GM18498 (cell line): ENCODE measurements around the gene NR1H3.
"Not testable (repeated sequence)": the region's sequence is repeated elsewhere in the genome, so short reads cannot be mapped to it uniquely, and the experiment has no call there.

Experiments used
- ATAC-seq: cut with Tn5 transposase; IDR thresholded peaks from one replicate; pipeline ENCODE4 v1.9.1; 2021; ENCODE audit warnings: mild to moderate bottlenecking, moderate library complexity; ENCODE audit not compliant: unreplicated experiment

The NR1H3 gene

DNA sequence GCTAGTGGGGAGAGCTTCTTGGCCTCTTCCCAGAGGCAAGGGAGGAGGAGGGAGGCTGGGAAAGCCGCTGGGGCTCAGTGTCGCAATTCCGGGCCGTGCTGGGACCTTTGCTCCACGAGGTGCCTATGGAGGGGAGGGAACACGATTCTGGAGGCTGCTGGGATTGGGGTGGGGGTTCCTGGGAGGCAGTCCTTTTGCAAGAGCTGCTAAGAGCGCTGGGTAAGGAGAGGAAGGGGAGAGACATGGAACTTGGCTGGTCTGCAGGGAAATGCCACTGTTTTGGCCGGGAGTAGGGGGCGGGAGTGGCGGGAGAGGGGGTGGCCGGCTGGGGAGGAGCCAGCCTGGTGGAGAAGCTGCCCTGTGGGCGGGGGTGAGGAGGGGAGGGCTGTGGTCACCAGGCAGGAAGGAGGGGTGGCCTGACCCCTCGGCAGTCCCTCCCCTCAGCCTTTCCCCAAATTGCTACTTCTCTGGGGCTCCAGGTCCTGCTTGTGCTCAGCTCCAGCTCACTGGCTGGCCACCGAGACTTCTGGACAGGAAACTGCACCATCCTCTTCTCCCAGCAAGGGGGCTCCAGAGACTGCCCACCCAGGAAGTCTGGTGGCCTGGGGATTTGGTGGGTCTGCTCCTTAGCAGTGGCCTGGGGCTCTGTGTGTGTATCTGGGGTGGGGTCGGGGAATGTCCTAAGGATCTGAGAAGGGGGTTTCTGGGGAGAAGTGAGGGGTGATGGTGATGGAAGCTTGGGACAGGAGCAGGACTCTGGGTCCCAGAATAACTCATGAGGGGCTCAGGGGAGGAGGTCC is at the start of gene NR1H3:
Gene NR1H3, plus strand, starts transcription at position 480 of the 800 bp plus-strand sequence. CDS start 1,221 bp downstream, outside the sequence.
- no peak for ATAC-seq

DNA sequence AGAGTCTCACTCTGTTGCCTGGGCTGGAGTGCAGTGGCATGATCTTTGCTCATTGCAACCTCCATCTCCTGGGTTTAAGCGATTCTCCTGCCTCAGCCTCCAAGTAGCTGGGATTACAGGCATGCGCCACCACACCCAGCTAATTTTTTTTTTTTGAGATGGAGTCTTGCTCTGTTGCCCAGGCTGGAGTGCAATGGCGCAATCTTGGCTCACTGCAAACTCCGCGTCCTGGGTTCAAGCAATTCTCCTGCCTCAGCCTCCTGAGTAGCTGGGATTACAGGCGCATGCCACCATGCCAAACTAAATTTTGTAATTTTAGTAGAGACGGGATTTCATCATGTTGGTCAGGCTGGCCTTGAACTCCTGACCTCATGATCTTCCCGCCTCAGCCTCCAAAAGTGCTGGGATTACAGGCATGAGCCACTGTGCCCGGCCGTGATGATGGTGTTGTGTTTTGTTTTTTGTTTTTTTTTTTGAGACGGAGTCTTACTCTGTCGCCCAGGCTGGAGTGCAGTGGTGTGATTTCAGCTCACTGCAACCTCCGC is 49.7 kb upstream of the NR1H3 start:
- not testable (repeated sequence) for ATAC-seq

DNA sequence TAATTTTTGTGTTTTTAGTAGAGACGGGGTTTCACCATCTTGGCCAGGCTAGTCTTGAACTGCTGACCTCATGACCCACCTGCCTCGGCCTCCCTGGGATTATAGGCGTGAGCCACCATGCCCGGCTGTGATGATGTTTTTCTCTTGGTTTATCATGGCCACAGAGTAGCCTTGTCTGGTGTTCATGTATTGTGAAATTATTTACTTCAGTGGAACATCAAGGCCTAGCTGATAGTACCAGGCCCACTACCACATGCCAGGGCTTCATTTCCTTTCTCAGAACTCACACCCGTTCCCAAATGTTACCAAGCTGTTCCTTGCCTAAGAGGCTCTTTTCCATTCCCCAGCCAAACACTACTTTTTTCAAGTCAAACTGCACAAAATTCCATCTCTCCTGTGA is 49.2 kb upstream of the NR1H3 start:
- no peak for ATAC-seq

DNA sequence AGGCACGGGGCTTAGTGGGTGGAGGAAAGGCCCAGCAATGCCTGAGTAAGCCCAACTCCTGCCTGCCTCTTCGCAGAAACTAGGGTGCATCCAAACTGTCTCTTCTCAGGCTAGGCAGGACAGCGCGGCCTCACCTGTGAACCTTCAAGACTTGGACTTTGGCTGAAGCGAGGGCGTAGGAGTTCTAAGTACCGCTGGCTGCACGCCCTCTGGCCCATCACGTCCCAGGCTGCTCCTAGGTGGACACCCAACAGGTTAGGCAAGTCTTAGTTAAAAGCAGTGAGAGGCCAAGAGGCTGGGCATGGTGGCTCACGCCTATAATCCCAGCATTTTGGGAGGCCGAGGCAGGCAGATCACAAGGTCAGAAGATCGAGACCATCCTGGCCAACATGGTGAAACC is 44.9 kb upstream of the NR1H3 start:
- no peak for ATAC-seq

GRCh38 chr11:47213950-47214565 is 43.7 kb upstream of the NR1H3 start:
- ATAC-seq, result peak; percentile 79

- no peak for ATAC-seq
These were observed 42.4 kb upstream of the NR1H3 start for GRCh38 chr11:47215366-47215910.

- ATAC-seq, result peak; percentile 26
These were observed 41.5 kb upstream of the NR1H3 start for GRCh38 chr11:47216121-47216798.

GRCh38 chr11:47220401-47220821 is 37.4 kb upstream of the NR1H3 start:
- ATAC-seq, result no peak

GRCh38 chr11:47222696-47223095 is 35.1 kb upstream of the NR1H3 start:
- ATAC-seq, result no peak

DNA sequence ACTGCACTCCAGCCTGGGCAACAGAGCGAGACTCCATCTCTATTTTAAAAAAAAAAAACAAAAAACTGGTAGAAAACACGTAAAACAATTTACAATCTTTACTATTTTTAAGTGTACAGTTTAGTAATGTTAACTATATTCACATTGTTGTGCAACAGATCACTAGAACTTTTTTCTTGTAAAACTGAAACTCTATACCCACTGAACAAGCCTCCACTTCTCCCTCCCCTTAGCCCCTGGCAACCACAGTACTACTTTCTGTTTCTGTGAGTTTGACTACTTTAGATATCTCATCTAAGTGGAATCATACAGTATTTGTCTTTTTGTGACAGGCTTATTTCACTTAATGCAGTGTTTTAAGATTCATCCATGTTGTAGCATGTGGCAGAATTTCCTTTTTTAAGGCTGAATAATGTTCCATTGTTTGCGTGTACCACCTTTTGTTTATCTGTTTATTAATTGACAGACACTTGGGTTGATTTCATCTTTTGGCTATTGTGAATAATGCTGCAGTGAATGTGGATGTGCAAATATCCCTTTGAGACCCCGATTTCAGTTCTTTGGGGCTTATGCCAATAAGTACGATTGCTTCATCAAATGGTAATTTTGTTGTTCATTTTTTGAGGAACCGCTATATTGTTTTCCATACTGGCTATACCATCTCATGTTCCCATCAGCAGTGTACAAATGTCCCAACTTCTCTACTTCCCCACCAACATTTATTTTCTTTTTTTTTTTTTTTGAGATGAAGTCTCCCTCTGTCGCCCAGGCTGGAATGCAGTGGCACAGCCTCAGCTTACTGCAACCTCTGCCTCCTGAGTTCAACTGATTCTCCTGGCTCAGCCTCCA is 32.0 kb upstream of the NR1H3 start:
- peak; percentile 92 for ATAC-seq

DNA sequence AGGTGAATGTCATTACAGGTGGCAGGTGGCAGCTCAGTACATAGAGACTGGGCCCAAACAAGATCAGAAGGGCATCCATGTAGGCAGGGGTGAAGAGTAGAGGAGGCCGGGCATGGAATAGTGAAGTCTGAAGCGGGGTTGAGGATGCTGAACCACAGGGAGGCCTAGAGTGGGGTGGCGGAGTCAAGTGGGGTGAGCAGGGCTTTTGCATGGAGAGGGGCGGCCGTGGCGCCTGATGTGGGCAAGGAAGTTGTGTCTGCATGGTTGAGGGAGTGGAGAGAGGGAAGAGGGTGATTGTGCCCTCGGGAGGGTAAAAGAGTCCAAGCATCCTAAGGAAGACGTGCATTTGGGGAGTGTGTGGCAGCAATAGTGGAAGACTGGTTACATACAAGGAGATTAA is 28.6 kb upstream of the NR1H3 start:
- no peak for ATAC-seq

DNA sequence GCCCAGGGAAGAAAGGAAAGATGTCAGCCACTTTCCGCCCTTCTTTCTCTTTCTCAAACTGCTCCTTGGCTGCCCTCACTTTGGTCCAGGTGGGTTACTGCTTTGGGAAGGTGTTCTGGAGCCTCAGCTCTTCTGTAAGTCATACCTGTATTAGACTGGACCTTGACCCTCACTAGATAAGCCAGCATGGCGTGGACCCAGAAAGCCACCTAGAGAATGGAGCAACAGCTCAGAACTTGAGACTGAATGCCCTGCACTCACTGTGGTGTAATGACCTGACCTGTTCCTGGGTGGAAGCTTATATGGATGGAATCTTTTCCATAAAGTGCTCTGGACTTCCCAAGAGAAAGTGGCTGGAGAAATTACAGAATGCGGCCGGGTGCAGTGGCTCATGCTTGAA is 24.7 kb upstream of the NR1H3 start:
- ATAC-seq, result no peak

GRCh38 chr11:47233989-47234668 is 23.7 kb upstream of the NR1H3 start:
- no peak for ATAC-seq

GRCh38 chr11:47234669-47235100 is 23.1 kb upstream of the NR1H3 start:
- no peak for ATAC-seq

GRCh38 chr11:47235163-47235562 is 22.6 kb upstream of the NR1H3 start:
- no peak for ATAC-seq

- ATAC-seq, result no peak
These were observed 21.3 kb upstream of the NR1H3 start for GRCh38 chr11:47236482-47236881.

GRCh38 chr11:47239852-47240251 is 17.9 kb upstream of the NR1H3 start:
- ATAC-seq, result no peak

DNA sequence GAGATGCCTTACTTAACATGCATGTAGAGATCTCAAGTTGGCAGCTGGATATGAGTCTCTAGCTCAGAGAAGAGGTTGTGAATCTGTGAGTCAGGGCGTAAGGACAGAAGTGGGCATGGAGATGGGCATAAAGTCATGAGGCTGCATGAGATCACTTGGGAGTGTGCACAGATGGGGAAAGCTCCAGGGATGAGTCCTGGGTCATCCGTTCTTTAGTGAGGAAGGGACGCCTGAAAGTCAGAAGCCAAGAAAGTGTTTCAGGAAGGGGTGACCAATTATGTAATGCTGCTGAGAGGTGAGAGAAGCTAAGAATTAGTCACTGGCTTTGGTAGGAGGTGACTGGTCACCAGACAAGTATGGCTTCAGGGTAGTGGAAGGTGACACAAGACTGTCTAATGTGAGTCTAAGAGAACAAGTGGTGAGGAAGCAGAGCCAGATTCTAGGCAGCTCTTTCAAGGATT is 15.9 kb upstream of the NR1H3 start:
- ATAC-seq, result no peak

DNA sequence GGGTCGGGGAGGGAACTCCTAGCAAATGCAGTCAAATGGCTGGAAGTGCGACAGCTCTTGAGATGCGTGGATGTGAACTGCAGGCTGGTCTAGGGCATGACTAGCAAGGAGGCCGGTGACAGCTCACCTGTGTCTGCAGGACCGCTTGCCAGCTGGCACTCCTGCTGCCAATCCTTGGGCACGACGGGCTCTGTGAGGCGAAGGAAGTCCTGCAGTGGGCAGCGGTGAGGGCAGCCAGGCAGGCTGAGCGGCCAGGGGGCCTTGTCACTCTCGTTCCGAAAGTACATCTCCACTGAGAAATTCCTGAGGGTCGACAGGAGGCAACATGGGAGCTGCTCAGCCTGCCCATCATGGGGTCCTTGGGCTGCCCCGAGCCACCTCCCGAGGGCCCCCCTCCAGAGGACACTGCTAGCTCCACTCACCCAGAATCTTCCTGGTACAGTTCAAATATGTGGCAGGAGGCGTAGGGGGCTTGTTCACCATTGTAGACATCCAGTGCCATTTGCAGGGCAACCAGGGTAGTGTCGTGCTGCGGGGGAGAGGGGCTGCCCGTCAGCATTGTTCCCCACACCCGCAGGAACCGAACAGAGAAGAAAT is 15.1 kb upstream of the NR1H3 start:
- no peak for ATAC-seq
